GM19025 (cell line): ENCODE measurements around the gene MAP3K13.

Experiments
- ATAC-seq: cut with Tn5 transposase; IDR thresholded peaks from one replicate; pipeline ENCODE4 v1.9.1; 2021; ENCODE audit warnings: mild to moderate bottlenecking, low read depth, moderate library complexity; ENCODE audit not compliant: unreplicated experiment

MAP3K13 gene

DNA sequence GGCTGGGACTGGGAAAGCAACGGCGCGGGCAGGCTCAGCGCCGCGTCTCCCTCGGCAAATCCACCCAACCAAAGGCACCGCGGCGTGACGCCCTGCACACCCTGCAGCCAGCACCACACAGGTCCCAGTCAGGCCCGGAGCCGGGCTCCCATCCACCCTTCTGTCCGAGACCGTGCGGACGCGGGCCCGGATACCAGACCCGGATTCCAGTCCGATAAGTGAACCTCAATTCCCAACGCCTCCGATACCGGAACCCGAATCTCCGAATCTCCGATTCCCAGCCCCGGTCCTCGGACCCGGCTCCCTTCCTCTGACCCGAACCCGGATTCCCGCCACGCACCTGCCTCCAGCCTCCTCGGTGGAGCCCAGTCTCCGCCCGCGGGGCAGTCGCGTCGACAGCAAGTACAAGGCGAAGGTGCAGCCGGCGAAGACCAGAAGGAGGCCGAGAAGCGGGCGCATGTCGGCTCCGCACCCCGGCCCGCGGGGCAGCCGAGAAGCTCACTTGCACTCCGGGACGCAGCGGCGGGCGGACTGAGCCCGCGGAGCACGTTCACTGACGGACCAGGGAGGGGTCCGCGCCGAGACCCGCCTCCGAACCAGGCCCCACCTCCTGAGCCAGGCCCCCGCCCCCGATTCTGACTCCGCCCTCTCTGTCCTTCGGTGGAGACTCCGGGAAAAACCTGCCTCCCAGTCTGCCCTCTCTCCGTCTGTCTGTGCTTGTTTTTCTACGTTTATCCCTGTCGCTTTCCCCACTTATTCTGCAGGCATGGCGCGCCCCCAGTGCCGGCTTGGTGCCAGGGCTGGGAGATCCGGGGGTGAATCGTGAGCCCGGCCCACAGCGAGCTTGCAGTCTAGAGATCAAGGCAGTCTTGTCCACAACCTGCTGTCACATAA lies 135.8 kb downstream of the MAP3K13 start, which contains the start of gene TMEM41A:
TMEM41A (minus strand) TSS at position 533 of the 894 bp plus-strand sequence; CDS start at position 459, 74 bp downstream.
- peak; percentile 98 for ATAC-seq

DNA sequence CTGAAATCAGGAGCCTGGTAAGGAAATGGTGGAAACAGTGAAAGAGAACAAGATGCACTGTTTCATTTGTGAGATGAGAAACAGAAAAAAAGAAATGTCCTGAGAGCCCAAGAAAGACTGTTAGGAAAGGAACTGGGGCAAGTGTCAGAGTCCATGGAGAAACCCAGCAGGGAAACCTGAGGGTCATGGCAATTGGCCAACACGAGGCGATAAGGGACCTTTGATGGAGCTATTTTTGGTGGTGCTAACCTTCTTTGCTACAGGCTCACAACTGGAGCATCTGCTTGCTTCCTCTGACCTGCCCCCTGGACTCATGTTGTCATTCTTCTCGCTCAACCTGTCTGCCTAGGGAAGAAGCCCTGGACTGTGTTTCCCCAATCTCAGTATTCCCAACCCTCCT lies 140.1 kb downstream of the MAP3K13 start:
- ATAC-seq: no peak

DNA sequence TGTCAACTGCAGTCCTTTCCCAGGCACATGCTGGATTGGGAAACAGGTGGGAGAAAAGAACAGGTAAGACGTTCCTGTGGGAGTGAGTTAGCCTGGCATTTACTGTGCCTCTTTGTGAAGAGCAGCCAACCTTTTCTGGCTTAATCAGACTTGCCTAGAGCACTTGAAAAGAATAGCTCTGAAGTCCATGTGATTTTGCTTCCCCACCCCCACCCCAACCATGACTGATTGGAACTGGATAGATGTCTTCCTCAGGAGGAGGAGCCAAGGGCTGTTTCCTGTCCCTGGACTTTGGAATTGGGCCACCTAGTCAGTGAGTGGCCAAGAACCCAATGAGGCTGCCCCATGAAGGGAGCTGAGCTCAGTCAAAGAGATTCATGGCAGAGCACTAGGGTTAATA lies 140.6 kb downstream of the MAP3K13 start:
- no peak for ATAC-seq

DNA sequence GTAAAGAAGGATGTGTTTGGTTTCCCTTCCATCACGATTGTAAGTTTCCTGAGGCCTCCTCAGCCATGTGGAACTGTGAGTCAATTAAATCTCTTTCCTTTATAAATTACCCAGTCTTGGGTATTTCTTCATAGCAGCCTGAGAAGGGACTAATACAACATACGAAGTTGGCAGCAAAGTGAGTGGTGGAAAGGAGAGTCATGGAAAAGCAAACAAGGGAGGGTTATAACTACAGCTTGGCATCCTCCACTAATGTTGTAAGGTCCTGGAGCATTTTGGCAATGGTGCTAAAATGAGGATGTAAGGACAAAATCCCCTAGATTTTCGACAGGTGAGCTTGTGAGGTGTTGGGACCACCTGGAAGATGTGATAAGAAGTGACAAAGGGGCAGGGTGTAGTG lies 141.7 kb downstream of the MAP3K13 start:
- no peak for ATAC-seq

DNA sequence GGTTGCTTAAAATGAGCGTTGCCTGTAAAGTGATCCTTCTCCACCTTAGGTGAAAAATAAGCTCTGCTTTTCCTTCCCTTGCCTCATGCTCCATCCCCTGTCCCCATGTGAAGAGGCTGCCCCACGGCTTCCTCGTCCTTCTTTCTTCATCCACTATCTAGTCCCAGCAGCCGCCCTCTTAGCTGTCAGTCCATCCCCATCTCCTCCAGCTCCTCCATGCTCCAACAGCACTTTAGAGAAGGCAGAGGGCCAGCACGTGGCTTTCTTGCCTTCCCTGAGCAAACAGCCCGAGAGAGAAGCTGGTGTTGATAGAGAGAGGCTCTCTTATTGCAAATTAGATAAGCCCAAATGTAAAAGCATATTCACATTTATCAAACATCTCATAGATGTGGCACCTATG lies 144.9 kb downstream of the MAP3K13 start:
- ATAC-seq: no peak

DNA sequence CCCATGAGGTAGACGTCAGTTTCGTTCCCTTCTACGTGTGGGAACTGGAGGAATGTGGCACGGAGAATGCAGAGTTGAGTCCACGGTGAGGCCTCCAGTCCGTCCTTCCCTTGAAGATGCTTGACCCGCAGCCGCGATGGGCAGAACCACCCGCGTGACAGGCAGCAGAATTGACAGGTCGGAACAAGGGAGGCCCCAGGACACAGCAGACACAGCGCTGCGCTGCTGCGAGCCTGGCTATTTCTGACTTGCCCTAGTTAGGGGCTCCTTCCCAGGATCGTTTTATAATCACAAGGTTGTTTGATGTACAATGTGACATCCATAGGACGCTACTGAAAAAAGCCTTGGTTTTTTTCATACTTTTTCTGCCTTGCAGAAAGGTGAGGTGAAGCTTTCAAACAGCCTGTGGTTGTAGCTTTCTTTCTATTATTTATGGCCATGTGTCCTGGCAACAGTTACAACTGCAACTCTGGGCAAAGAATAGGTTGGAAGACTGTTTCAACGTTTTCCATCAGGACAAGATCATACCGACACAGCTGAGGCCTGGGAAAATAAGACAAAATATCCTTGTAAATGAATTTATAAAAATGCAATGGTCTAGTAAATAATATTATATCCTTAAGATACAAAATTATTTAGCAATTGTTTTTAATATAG lies 145.5 kb downstream of the MAP3K13 start:
- ATAC-seq: no peak

DNA sequence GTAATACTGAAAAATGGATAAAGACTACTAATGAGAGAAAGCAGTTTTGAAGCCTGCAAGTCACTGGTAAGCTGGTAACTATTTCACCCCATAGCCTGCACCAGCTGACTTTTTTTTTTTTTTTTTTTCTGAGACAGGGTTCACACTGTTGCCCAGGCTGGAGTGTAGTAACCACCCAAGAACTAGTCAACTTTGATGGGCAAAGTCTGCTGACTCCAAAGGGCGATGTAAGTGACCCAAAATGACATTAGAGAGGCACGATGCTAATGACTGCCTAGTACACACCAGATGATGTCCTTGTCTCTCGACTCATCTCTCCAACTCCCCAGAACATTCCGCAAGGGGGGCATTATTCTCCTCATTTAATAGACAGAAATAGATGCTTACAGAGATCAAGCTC lies 148.8 kb downstream of the MAP3K13 start:
- ATAC-seq: no peak

DNA sequence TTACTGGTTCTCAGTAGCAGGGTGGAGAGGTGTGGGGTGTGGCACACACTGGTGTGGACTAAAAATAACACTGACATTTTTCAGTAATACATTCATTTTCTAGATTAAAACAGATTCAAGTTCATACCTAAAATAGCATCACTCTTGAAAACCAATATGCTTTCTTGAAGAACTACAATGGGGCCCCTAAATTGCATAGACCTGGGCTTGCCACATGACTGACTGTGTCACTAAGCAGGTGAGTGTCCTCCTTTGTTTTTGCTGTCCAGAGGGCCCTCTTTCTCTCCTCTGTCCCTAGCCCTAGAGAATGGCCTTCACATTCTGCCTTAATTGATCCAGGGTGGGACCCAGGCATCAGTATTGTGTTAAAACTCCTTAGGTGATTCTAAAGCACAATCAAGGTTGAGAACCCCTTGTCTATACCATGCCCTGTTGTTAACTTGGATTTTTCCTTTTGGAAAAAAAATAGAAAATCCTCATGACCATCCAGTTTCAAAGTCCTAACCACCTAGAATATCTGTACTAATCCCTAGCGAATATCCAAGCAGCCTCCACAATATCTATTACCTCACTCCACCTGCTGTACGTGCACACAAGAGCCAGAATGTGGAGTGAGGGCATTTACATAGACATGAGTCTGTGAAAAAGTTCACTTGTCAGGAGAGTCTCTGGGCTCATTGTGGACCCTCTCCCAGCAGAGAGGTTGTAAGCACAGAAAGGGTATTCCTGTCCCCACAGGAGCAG lies 154.6 kb downstream of the MAP3K13 start:
- no peak for ATAC-seq

DNA sequence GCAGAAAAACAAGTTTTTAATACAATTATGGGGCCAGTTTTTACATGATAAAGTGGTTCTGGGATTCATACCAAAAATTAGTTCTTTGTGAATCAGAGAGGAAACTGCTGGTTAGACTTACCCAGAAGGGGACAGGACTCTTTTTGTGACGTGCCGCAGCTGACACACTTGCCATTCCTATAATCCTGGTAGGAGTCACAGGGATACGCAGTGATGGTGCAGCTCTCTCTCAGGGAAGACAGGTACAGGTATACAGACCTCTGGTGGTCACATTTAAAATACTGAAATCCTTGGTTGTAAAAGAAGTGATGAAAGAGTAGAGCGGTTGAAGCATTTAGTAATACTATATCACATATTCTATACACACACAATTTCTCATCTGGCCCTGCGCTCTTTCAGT lies 156.1 kb downstream of the MAP3K13 start:
- ATAC-seq: no peak

DNA sequence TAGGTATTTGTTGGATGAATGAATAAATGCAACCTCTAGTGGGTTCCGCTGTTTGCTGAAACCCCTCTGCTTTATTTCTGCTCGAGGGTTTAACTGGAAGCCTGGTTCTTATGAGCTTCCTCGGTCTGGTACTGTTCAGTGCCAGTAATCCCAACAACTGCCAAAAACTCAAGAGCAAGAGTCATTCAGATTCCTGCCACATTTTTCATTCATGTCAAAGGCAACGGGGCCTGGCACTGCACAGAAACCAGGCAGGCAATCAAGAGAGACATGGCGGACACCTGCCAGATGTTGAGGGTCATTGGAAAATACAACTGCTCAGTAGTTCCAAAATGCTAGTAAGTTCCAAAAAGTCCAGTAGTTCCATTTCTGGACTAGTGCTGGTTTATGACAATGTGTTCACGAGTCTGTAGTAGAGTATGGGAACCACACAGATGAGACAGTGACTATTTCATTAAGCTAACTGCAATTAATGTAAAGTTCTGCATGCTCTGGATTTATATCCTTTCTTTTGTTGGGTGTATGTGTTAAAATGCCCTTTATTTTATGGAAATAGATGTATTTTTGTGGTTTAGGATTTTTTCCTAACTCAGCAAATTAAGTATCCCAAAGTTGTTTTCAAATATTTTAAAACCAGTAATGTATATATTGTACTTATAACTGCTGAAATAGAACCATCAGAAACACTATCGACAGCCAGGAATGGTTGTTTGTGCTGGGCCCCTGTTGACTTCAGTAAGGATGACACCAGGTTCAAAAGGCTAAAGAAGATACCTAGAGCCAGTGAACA lies 158.6 kb downstream of the MAP3K13 start:
- no peak for ATAC-seq

DNA sequence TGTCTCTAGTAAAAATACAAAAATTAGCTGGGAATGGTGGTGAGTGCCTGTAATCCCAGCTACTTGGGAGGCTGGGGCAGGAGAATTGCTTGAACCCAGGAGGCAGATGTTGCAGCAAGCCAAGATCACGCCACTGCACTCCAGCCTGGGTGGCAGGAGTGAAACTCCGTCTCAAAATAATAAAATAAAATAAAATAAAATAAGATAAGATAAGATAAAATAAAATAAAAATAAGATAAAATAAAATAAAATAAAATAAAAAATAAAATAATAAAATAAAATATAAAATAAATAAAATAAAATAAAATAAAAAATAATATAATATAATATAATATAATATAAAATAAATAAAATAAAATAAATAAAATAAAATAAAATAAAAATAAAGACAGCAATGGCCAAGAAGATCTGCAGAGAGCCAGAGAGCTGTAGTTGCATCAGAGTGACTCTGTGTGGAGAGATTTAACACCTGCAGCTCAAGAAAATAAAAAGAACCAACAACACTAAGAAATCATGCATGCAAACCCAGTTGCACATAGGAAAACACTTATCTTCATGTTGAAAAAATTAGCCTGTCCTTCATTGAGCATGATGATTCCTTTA lies 163.5 kb downstream of the MAP3K13 start:
- ATAC-seq: no peak

DNA sequence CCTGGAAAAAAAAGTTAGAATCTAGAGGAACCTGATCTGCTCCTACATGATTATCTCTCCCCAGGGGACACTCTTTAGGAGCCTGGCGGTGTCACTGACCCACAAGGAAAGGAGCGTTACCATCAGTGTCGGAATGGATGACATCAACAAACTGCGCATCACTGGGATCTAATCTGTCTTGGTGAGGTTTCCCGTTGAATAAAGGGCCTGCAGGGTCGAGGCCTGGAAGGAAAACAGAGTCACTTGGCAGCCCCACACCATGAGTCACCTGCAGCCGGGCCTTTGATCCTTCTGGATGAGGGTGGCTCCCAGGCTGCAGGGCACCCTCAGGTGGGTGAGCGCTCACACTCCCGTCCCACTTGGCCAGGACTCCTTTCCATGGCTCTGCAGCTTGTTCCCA lies 164.4 kb downstream of the MAP3K13 start:
- no peak for ATAC-seq

DNA sequence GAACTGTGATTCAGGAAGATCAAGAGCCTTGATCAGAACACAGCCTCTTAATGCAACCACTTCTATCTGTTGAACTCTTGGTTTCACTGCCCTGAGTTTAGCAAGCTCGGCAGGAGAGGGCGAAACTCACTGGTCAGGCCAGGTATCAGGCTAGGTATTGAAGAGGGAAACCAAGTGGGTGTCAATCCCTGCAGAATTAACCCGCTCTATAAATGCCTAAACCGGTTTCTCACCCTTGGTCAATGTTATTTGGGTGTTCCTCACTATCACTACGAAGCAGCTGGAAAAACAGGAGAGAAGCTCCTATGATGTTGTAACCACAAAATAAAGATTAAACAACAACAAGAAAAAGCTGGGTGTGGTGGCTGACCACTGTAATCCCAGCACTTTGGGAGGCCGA lies 165.6 kb downstream of the MAP3K13 start:
- ATAC-seq: no peak

DNA sequence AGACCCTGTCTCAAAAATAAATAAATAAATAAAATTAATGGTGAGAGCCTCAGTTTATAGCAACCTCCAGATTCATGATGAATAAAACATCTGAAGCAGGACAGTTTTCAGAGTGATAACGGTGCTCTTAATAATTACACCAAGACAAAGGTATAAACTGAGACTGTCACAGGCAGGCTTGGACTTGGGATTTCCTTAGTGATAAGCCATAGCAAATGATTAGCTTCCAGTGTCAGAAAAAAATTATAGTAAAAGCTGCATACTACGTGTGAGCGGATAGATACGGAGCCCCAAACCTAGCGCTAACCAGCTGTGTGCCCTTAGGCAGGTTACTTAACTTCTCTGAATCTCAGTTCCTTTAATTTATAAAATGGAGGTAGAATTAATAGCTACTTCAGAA lies 167.9 kb downstream of the MAP3K13 start:
- ATAC-seq: no peak

DNA sequence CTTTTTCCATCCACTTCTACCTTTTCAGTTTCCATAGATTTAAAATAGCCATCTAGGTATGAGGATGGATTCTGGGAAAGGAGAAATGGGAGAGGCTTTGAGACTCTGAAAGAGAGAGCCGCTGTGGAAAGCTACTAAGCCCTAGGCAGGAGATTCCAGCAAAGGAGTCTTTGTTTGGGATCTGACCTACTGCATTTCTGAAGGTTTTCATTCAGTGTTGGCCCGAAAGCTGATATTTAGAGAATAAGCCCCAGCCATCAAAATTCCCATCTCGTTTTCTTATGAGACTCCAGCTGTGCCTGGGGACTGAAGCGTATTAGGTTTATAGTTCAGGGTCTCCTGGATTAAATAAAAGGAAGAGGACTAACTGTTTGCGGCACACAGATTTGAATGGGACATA lies 170.0 kb downstream of the MAP3K13 start:
- no peak for ATAC-seq

DNA sequence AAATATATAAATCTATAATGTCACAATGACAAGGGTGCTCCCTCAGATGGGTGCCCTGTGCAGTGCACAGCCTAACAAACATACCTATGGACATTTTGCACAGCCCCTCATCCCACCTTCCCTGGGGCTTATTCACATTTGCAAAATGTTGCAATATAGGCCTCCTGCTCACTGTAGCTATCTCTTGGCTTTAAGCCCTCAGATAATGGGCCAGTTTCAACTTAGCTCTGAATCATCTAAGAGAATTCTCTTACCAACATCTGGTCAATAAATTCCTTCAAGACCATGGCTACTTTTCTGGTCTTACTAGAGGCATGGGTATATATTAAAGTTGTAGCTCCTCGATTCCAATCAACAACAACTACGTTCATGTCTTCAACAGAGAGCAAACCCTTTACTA lies 171.6 kb downstream of the MAP3K13 start:
- no peak for ATAC-seq

DNA sequence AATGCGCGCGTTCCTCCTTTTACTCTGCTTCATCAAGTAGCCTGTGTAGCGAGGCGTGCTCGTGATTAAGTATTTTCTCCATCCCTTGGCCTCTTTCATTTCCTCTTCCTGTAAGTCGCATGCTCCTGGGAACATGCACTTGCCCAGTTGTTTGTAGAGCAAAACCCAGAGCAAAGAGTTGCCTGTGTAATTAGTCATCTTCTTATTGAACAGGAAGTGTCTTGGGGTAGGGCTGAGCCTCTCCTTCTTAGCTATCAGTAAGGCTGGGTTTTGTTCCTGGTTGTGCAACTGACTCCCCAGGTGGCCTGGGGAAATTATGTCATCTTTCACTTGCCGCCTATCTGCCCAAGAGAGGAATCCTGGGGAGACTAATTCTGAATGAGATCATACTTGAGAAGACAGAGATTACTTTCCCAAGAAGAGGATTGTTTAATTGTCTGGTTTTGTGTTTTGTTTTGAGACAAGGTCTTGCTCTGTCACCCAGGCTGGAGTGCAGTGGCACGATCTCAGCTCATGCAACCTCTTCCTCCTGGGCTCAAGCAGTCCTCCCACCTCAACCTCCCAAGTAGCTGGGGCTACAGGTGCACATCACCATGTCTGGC lies 174.5 kb downstream of the MAP3K13 start:
- peak; percentile 99 for ATAC-seq
